ENCODE data around the gene JAK1.
"Not testable (repeated sequence)": the region's sequence is repeated elsewhere in the genome, so short reads cannot be mapped to it uniquely, and the experiment has no call there.

JAK1 gene

DNA sequence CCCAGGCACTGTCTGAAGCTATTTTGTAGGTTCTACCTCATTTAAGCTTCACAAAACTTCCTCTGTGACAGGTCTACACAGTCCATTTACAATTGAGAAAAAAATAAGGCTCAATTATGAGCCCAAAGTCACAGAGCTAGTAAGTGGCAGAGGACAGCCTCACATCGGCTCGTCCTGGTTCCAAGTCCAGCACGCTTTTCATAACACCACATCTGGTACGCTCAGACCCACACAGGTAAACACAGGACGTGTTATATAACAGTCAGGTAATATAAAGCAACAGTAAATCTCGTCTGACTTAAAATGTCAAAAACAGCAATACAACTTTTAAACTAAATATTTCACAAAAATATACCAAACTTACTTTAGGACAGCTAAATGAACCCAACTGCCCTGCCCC, 13.1 kb downstream of the JAK1 start:
- no peak for DNase-seq

DNA sequence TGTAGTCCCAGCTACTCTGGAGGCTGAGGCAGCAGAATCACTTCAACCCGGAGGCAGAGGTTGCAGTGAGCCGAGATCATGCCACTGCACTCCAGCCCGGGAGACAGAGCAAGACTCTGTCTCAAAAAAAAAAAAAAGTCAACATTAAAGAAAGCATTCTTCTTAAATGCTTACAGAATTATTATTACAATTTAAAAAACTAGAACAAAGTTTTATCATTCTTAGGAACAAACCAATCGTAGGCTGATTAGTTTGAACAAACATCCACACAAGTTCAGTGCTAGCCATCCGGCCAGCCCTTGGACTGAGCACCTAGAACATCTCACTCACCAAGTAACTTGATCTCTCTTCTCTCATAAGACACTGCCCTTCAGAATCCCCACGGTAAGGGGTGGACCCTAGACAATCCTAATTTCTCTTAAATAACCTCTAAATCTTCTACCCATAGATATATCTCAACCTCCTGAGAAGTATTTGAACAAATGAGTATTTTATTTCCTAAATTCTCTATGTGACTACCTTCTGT, 16.0 kb downstream of the JAK1 start:
- DNase-seq: no peak

DNA sequence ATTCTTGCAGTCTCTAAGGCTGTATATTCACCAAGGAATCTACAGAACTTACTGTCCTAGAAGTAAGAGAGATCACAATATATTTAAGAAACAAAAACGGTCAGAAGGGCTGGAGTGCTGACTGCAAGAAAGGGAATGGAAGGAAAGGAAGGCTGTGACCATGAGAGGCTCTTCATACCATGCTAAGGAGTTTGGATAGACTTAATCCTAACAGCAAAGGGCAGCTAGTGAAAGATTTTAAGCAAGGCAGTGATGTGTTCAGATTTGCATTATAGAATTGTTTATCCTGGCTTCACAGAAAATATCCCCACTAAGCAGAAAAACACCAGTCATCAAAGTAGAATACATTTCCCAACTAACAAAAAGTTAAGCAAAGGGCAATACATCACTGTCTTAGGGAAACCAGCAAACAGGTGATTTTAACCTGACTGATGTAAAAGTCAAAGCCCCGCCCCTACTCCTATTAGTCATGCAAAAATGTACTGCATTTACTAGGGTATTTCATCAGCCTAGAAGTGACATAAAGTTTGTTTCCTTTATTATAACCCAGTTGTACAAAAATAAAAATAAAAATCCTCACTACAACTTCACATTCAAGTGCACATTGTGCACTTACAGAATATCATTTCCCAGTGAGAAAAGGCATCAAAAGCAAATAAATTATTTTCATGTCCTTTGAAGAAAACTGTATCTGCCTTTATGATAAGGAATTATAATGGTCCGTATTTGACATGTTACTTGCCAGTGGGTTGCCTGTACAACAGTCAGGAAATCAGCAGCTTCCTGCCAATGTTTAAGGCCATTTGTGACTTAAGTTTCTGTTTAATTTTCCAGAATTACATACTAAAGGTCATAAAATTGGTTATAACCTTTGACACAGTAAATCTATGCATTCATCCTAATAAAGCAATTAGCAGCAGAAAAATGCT, 17.2 kb downstream of the JAK1 start:
- DNase-seq: no peak

DNA sequence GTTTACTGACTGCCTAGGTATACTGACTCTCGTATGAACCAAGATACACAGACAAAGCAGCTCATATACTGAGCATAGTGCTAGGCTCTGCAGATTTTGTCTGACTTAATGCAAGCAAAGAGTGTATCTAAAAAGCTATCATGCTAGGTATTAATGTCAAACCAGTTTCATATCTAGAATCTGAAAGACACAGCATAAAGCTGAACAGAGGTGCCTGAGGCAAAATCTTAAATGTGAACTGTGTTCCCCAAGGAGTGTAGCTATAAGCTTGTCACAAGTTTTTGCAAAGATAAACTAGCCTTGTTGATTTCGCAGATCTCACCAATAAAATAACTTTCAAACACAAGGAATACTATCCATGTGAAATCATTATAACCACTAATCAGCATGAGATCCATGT, 18.1 kb downstream of the JAK1 start:
- DNase-seq: no peak

DNA sequence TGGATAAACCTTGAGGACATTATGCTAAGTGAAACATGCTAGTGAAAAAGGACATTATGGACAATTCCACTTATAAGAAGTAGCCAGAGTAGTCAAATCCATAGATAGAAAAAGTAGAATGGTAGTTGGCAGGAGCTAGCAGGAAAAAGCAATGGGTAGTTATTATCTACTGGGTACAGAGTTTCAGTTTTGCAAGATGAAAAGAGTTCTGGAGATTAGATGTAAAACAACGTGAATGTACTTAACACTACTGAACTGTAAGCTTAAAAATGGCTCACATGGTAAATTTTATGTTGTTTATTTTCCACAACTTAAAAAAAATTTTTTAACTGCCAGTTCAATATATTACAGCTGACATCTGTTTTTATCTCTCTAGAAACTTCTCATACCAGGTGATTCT, 19.4 kb downstream of the JAK1 start:
- no peak for DNase-seq

DNA sequence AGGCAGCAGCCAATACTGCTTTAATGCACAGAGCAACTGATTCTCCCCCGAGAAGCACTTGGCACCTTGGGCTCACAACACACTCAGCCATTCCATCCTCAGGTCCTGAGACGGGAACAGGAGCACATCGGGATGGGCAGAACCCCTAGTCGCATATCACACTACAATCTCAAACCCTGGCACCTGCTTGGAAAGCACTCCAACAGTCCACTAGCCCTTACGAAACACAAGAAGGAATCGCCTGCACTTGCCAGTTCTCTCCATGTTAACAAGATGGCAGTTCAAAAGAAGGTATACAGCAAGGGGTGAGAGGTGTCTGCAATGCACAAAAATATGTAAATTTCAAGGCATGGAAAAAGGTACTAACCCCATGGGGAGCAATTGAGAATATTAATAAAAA, 21.4 kb downstream of the JAK1 start:
- no peak for DNase-seq

DNA sequence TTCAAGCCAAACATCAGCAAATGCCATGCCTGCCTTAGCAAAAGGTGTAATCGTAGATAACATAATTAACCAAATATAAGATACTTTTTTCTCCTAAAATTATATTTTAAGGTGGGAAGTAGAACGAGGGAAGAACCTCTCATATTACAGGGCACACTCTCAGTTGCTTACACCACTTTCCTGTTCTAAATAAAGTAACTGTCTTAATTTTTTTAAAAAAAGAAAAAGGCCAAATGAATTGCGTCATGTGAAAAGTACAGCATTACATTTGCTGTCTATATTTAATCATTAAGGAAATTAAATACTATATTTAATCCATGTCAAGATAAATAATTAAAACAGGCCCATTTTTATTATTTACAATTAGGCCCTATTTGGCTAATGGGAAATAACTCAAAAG, 23.7 kb downstream of the JAK1 start:
- no peak for DNase-seq

DNA sequence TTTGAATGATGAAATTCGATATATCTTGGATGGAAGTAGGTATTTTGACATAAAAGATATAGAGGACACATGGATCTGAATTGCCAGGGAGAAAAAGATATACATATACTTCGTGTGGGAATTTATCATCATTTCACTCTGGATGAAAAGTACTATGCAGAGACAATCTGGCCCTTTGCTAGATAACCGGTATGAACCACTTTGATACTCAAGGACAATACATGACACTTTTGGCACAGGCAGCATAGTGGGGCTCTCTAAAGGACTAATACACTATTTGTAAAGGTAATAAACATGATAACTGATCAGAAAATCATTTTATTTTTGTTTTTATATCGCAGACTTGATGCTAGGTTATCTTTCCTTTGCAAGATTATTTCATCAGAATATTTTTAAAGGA, 24.2 kb downstream of the JAK1 start:
- DNase-seq: no peak

DNA sequence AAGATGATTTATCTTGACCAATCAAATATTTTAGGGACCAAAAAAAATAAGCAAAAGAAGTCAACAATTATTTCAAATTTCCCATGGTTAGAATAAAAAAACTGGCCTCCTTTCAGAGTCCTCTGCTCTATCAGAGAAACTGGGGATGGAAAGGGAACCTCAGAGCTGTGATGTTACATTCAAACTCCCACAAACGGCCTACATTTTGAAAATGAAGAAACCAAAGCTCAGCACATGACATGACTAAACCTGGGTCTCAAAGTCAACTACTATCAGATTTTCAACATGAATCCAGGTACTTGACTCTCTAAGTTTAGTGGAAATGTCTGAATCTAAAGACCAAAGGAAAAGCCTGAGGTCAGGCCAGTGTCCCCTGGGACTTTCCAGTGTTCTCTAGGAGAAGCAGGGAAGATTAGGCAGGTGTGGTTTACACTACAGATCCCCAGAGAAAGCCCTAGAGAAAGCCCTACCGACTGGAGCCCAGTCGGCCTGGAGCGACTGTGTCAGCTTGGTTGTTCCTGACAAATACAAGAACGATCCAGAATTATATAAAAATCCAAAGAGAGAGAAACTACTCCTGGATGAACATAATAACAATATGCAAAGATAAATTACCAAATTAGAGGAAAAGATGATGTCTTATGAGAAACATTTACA, 24.8 kb downstream of the JAK1 start:
- no peak for DNase-seq

DNA sequence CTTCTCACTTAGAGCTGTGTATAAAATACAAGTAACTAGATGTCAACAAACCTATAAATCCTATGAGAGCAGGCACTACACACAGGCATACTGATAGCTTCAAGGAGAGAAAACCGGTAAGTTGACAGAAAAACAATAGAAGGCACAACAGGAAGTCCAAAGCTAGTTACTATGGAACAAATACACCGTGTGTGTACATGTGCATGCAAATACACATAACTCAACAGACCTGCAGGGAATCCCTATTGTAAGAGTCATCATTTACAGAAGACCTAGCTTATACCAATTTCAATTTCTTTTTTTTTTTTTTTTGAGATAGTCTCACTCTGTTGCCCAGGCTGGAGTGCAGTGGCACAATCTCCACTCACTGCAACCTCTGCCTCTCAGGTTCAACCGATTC, 26.3 kb downstream of the JAK1 start:
- DNase-seq: no peak

DNA sequence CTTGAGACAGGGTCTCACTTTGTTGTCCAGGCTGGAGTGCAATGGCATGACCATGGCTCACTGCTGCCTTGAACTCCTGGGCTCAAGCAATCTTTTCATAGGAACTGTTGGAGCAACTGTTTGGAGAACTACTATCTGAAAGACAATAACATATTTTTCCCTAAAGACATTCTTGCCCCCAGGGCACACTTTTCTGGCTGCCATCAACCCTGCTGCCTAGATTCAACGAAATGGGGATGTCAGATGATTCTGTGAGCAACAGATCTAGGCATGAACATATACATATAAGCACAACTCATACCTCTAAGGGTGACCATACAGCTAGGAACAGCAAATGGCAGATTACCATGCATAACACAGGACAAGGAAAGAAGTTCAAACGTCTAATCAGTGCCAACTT, 27.4 kb downstream of the JAK1 start:
- no peak for DNase-seq

DNA sequence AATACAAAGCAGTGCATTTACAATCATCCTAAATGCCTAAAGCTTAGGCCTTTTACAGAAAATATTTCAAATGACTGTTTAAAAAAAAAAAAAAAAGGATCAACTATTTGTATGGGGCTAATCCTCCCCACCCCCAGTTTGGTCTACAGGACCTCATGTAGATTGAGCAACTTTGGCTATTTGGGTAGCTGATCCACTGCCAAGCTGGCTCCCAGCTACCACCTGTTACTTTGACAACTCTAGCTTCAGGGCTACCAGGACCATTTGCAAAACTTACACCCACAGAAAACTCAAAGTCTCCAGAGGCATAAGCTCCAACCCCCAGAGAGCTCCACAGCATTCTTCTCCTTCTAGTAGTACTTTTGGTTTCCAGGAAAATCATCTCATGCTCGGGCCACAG, 29.4 kb downstream of the JAK1 start:
- DNase-seq: no peak

DNA sequence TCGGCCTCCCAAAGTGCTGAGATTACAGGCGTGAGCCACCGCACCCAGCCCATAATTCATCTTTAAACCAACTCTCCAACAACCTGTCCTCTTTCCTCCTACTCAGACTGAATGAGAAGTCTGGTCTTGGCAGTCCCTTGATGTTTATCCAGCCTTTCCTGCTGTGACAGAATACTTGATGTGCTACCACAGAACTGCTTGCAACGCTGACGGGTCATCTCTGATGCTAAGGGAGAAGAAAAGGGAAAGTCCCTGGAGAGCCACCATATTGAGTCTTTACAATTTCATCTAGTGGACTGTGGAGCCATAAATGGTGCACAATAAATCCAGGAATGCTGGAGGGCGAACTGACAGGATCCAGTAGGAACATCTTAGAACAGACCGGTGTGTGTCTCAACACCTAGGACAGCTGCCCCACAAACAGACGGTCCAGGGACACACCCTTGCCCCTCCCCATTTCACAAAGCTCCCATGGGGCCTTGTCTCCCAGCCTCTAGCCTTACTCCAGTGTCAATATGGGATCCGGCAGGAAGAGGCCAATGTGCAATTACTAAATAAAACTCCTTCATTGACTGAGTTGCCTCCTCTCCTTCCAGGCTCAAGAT, 30.7 kb downstream of the JAK1 start:
- DNase-seq: no peak

DNA sequence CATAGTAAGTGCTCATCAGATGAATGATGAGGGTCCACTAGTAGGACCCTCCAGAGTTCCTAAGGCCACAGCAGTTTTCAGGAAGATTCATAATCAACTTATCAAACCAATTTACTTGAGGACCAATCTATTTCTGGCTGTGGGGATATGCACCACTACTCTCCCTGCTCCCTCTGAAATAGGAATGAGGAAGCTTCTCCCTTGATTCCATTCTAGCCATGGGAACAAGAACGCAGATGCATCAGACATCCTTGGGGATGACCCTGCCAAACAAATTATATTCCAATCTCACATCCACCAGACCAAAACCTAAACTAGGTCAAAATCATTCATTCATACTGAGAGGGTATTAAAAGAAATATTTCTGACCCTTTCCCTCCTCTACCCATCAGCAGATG, 31.5 kb downstream of the JAK1 start:
- DNase-seq: no peak

DNA sequence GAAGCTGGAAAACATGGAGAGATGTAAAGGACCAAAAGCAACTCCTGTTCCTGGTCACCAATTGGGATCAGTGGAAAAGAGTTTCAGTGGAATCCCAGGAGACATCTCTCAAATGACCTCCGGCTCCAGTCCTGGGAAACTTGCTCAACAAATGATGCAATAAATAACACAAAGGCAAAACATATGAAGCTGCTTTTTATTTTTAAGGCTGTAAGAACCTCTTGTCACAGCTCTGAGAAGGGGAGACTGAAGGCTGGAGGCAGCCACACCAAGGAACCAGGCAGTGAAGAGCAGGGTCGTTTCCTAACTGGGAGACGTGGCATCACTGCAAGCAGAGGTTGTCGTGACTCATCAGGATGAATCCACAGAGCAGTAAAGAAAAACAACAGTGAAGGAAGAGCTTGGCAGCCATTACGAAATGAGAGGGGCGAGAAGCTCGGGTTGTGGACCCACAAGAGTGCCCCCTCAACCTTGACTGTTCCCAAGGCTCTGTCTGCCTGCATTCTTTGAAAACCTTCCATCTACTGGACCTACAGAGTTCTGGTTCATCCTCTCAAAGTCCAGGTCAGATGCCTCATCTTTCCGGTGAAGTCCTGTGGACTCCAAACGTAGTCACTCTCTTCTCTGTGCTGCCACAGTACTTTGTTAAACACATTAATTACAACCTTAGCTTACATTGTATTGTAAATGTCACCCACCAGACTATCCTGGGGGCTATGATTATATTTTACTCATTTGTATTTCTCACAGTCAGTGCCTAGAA, 32.1 kb downstream of the JAK1 start:
- no peak for DNase-seq

DNA sequence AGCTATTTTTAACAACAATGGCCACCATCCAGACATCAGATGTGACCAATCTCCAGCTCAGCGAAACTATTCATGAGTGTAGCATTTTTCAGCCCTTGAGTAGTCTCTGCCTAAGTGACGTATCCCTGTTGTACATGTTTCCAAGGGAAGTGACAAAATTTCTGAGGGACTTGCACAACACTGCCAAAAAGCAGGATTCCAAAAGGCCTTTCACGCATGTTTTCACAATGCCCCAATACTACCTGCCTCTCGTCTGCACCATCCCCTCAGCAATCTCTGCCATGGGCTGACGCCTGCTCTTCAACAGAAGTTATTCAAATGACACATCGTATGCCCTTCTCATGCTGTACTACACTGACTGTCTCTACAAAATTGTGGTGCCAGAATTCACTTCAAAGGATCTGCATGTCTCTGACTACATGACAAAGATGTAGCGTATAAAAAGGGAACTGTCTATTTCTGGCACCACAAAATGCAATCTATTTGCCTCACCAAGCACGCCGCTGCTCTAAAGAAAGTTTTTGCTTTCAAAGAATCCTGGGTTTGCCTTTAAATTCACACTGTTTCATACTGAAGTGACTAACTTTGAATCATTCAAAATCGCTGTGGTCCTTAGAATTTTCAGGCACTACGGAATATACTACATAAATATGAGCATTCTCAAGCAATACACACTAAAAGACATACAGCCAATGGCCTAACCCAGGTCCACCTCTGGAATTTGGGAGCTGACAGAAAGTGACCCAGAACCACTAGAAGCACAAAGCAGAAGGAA, 32.9 kb downstream of the JAK1 start:
- DNase-seq: no peak

DNA sequence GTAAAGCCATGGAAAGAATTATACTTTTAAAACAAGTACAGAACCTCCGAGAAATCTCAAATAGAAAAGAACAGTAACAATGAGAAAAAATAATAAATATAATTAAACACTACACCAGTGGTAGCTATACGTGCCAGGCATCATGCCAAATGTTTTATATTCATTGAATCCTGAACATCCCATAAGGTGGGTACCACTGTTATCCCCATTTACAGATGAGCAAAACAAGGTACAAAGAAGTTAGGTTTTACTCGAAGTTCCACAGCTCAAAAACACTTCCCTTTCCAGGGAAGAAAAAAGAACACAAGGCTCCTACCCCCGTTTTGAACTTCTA, 33.4 kb downstream of the JAK1 start:
- no peak for DNase-seq

DNA sequence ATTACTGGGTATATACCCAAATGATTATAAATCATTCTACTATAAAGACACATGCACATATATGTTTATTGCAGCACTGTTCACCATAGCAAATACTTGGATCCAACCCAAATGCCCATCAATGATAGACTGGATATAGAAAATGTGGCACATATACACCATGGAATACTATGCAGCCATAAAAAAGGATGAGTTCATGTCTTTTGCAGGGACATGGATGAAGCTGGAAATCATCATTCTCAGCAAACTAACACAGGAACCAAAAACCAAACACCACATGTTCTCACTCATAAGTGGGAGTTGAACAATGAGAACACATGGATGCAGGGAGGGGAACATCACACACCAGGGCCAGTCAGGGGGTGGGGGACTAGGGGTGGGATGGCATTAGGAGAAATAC, 35.7 kb downstream of the JAK1 start:
- DNase-seq: not testable (repeated sequence)

DNA sequence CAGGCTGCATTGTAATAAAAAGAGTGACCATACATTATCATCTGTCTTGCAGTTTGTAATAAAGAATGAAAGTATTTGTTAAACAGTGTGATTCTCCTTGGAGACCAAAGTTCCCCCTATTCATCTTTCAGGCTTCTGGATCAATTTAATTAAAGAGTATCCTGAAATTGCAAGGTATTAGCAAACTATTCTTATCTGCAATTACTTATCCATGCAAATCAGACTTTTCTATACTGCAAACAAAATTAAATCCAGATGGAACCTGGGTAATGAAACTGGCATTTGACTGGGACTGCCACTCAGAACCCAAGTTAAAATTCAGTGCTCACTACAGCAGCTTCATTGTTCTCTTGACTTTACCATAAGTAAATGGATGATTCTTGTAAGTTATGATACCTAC, 37.1 kb downstream of the JAK1 start:
- DNase-seq: no peak

DNA sequence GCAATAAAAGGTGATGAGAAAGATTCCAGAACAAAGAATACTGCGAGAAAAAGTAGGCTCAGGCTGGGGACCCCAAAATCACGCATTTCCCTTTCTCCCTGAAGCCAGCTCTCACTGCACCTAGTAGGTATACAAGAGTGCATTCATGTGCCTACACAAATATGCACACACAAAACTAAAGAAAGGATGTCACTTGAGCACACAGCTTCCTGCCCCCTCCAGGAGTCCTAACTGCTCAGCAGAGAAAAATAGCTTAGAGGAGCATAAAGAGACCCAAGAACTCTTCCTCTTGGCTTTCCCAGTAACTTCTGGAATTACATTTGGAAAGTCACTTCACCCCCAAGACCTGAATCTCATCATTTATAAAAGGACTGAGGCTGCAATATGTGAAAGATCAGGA, 38.0 kb downstream of the JAK1 start:
- no peak for DNase-seq

DNA sequence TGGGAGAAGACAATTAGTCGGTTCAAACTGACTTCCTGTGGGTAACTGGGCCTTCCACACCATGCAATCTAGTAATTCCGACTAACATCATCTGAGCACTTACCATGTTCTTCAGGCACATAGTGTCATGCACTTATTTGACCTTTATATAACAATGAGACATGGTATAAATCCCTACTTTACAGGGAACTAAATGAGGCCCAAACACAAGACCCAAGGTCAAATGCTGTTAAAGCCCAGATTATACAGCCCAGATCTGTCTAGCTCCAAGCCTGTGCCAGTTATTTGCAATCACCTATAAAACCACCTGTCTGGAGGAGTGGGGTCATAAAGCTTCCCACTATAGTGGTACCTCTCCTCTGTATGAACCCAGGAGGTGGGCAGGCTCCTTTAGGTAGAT, 40.8 kb downstream of the JAK1 start:
- DNase-seq: no peak

DNA sequence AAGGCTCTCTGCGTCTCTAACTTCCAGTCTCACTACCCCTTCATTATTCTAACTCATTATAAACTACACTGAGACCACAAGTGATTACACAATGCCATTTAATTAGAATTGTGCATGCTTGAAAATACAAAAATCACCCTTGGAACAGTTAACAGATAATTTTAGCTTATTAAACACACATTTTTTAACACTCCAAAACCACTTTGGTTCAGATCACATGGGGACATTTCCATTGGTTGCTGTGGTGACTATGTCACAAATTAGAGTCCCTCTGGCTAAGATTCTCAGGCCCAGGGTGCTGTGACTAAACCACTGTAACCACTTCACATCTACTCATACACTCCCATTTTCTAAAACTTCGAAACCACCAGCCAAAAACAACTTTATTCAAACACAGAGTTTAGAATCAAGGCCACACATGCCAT, 43.0 kb downstream of the JAK1 start:
- DNase-seq: no peak
